ENCODE data around the gene ANXA1.

GRCh38 chr9:73176450-73176875 is 24.8 kb downstream of the ANXA1 start:
- TF ChIP-seq CTCF (IDR thresholded peaks at IDR 0.05), result no peak
- TF ChIP-seq POLR2A (IDR thresholded peaks at IDR 0.05), result no peak
